SU-DHL-6 (cell line): Measurements from ENCODE around the gene PMVK.
A peak's percentile ranks its signal among the peaks of the same experiment; 100 is the strongest.

ENCODE experiments used
- H2AFZ ChIP-seq: fragments of 200-600 bp; sonication (generic); 2 replicates; pipeline ENCODE4 v1.6.1; 2014; ENCODE audit warnings: low read depth, mild to moderate bottlenecking, moderate library complexity, mixed read lengths, antibody characterized with exemption, low read length; ENCODE audit not compliant: severe bottlenecking
- H3F3A ChIP-seq: fragments of 200-600 bp; shearing (Covaris generic); 2 replicates; pipeline ENCODE4 v1.6.0; 2016; ENCODE audit warnings: antibody characterized with exemption, mild to moderate bottlenecking; ENCODE audit not compliant: insufficient read depth
- H3K27ac ChIP-seq: fragments of 200-600 bp; sonication (generic); 2 replicates; pipeline ENCODE4 v1.5.1; 2016; ENCODE audit warnings: low read depth, mild to moderate bottlenecking, low read length, moderate library complexity, mixed read lengths
- H3K27me3 ChIP-seq: fragments of 200-600 bp; sonication (generic), shearing (Covaris generic); 2 replicates; pipeline ENCODE4 v1.6.0; 2014; ENCODE audit warnings: mild to moderate bottlenecking, low read length
- H3K36me3 ChIP-seq: fragments of 200-600 bp; sonication (generic); 2 replicates; pipeline ENCODE4 v1.6.1; 2014; ENCODE audit warnings: mild to moderate bottlenecking, low read length, mixed read lengths
- H3K4me2 ChIP-seq: fragments of 300-600, 200-600 bp; shearing (Covaris generic), sonication (generic); 2 replicates; pipeline ENCODE4 v1.6.0; 2014; ENCODE audit warnings: low read length, low read depth, mild to moderate bottlenecking; ENCODE audit not compliant: poor library complexity, severe bottlenecking
- H3K4me3 ChIP-seq: fragments of 200-600 bp; sonication (generic); 2 replicates; pipeline ENCODE4 v1.5.1; 2014; ENCODE audit warnings: antibody characterized with exemption, low read length, mild to moderate bottlenecking, mixed read lengths; ENCODE audit not compliant: insufficient read depth, poor library complexity, severe bottlenecking
- H3K79me2 ChIP-seq: fragments of 200-600 bp; sonication (generic); 2 replicates; pipeline ENCODE4 v1.6.1; 2014; ENCODE audit warnings: mild to moderate bottlenecking, low read length, moderate library complexity; ENCODE audit not compliant: insufficient read depth
- H3K9ac ChIP-seq: fragments of 200-600 bp; sonication (generic); 2 replicates; pipeline ENCODE4 v1.7.0; 2014; ENCODE audit warnings: mild to moderate bottlenecking, low read length
- H3K9me2 ChIP-seq: fragments of 200-600 bp; sonication (generic); replicated peaks from 2 replicates; pipeline ENCODE4 v1.6.1; 2014; ENCODE audit warnings: low read length; ENCODE audit not compliant: insufficient read depth
- H3K9me3 ChIP-seq: fragments of 200-600 bp; sonication (generic); 2 replicates; pipeline ENCODE4 v1.6.1; 2014; ENCODE audit warnings: low read length, mixed read lengths; ENCODE audit not compliant: insufficient read depth
- H4K20me1 ChIP-seq: fragments of 200-600 bp; sonication (generic); 2 replicates; pipeline ENCODE4 v1.6.1; 2014; ENCODE audit warnings: low read depth, mild to moderate bottlenecking, antibody characterized with exemption, low read length, moderate library complexity, mixed read lengths
- CTCF ChIP-seq: fragments of 200-600 bp; sonication (generic); IDR thresholded peaks from one replicate; pipeline ENCODE4 v1.5.1; 2017; ENCODE audit warnings: antibody characterized with exemption, mild to moderate bottlenecking, low read length, moderate library complexity; ENCODE audit not compliant: insufficient read depth, poor library complexity, severe bottlenecking
- EZH2phosphoT487 ChIP-seq: fragments of 200-600 bp; sonication (generic), shearing (Covaris generic); conservative IDR thresholded peaks from 2 replicates; pipeline ENCODE4 v1.6.1; 2018; ENCODE audit warnings: mild to moderate bottlenecking, antibody characterized with exemption, low read length, moderate library complexity, mixed read lengths

Gene PMVK

GRCh38 chr1:154962156-154962749 lies 25.7 kb upstream of the PMVK start:
- Histone ChIP-seq H3K9ac (peak overlapping the region; percentile 96), H3K4me2 (peak overlapping the region; percentile 72), H3K9me2 (no peaks in the 10 kb centered on the region), H3K79me2 (peaks cover 12% of the 10 kb centered on the region), H3K27ac (peak overlapping the region; percentile 91), H3K27me3 (no peaks in the 10 kb centered on the region), H3K9me3 (no peaks in the 10 kb centered on the region), H3K4me3 (peak overlapping the region; percentile 82), H3K36me3 (peaks cover 3% of the 10 kb centered on the region; the same call in 1 of the 2 replicates), H4K20me1 (no peaks in the 10 kb centered on the region), H2AFZ (peak overlapping the region; percentile 44), H3F3A (peaks cover 33% of the 10 kb centered on the region)
- TF ChIP-seq CTCF (no peak), EZH2phosphoT487 (no peak)

GRCh38 chr1:154961207-154962155 lies 25.0 kb upstream of the PMVK start, which contains the start of gene PYGO2:
TSS of gene PYGO2 (minus strand) at chr1:154961782. CDS start at chr1:154961576, 206 bp downstream.
- Histone ChIP-seq H3K9me3 (no peaks in the 10 kb centered on the region), H3K4me2 (peak within 1 kb of the TSS; percentile 72), H3K9ac (peak within 1 kb of the TSS; percentile 96), H3K36me3 (peaks cover 3% of the 10 kb centered on the region; the same call in 1 of the 2 replicates), H4K20me1 (no peaks in the 10 kb centered on the region), H3K27ac (peak within 1 kb of the TSS; percentile 91), H3K4me3 (peak within 1 kb of the TSS; percentile 82), H3K9me2 (no peaks in the 10 kb centered on the region), H2AFZ (peak within 1 kb of the TSS; percentile 72), H3K79me2 (peaks cover 12% of the 10 kb centered on the region), H3K27me3 (no peaks in the 10 kb centered on the region), H3F3A (peaks cover 33% of the 10 kb centered on the region)
- no peak for TF ChIP-seq EZH2phosphoT487
- TF ChIP-seq CTCF = peak; percentile 54

- H3K79me2 ChIP-seq = peaks cover 12% of the 10 kb centered on the region
- TF ChIP-seq CTCF (no peak), EZH2phosphoT487 (no peak)
- H3F3A ChIP-seq = peaks cover 36% of the 10 kb centered on the region
- peak overlapping the region; percentile 91 for H3K27ac ChIP-seq
- H2AFZ ChIP-seq = no peak overlapping the region
- H3K9me2 ChIP-seq = no peaks in the 10 kb centered on the region
- H3K4me2 ChIP-seq = peak overlapping the region; percentile 72
- no peaks in the 10 kb centered on the region for H4K20me1 ChIP-seq
- peak overlapping the region; percentile 96 for H3K9ac ChIP-seq
- H3K9me3 ChIP-seq = no peaks in the 10 kb centered on the region
- H3K4me3 ChIP-seq = peak overlapping the region; percentile 82
- H3K36me3 ChIP-seq = peaks cover 3% of the 10 kb centered on the region; the same call in 1 of the 2 replicates
- no peaks in the 10 kb centered on the region for H3K27me3 ChIP-seq
Measured at GRCh38 chr1:154960446-154961136, 24.1 kb upstream of the PMVK start.
